ENCODE data around the gene TUFM.

The TUFM gene

DNA sequence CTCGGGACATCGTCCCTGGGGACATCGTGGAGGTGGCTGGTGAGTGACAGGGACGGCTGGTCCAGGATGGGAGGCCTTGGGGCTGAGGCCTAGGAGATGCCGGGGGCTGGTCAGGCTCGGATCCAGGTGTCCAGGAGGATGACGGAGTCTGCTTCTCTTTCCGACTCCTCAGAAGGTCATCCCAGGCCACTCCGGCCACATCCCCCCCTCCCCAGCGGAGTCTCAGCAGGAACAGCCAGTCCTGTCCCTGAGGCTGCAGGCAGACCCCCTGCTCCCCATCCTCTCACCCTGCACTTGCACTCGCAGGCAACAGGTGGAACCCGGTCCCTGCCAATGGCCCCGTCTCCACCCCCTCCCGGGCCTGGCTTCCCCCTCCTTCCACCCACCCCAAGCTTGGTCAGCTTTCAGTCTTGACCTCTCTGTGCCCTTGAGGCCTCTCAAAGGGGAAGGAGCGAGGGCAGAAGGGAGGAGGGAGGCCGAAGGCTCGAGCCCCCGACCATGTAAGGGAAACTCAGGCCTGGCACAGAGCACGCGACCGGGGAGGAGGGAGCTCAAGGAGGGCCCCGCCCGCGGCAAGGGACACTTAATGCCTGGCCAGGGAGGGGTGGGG, 36.5 kb upstream of the TUFM start:
- TF ChIP-seq, protein P1, sequence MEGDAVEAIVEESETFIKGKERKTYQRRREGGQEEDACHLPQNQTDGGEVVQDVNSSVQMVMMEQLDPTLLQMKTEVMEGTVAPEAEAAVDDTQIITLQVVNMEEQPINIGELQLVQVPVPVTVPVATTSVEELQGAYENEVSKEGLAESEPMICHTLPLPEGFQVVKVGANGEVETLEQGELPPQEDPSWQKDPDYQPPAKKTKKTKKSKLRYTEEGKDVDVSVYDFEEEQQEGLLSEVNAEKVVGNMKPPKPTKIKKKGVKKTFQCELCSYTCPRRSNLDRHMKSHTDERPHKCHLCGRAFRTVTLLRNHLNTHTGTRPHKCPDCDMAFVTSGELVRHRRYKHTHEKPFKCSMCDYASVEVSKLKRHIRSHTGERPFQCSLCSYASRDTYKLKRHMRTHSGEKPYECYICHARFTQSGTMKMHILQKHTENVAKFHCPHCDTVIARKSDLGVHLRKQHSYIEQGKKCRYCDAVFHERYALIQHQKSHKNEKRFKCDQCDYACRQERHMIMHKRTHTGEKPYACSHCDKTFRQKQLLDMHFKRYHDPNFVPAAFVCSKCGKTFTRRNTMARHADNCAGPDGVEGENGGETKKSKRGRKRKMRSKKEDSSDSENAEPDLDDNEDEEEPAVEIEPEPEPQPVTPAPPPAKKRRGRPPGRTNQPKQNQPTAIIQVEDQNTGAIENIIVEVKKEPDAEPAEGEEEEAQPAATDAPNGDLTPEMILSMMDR (IDR thresholded peaks at IDR 0.05): no peak

GRCh38 chr16:28880955-28881354, 34.8 kb upstream of the TUFM start:
- TF ChIP-seq, protein P1 (IDR thresholded peaks at IDR 0.05): no peak

DNA sequence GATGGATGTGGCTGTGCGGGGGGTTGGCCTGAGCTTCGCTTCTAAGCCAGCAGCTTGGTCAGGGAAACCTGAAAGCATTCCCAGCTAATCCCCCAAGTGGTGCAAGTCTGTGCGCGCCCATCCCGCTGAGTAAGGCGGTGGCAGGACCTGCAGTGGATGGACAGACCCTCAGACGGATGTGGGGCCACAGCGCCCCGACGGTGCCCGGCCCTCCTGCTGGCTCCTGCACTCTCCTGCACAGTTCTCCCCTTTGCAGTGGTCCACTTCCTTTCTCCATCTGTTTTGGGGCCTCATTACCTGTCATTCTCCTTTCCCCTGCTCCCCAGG, 34.4 kb upstream of the TUFM start:
- TF ChIP-seq, protein P1 (IDR thresholded peaks at IDR 0.05): no peak

- TF ChIP-seq, protein P1 (IDR thresholded peaks at IDR 0.05): no peak
Observed at GRCh38 chr16:28879841-28880588, 33.9 kb upstream of the TUFM start.

- TF ChIP-seq, protein P1 (IDR thresholded peaks at IDR 0.05): no peak
Observed at GRCh38 chr16:28879261-28879840, 33.2 kb upstream of the TUFM start.

- TF ChIP-seq, protein P1 (IDR thresholded peaks at IDR 0.05): no peak
Observed at GRCh38 chr16:28878083-28878926, 32.2 kb upstream of the TUFM start, which contains the start of gene ATP2A1. Gene ATP2A1, plus strand, starts transcription at chr16:28878488. Its CDS starts 184 bp downstream, at chr16:28878672.

GRCh38 chr16:28877655-28878000, 31.5 kb upstream of the TUFM start:
- TF ChIP-seq, protein P1 (IDR thresholded peaks at IDR 0.05): no peak

Data from LNCAP (cell line).